Panc1 (cell line): ENCODE results near the gene LBH.

Source experiments
- CTCF ChIP-seq: fragments of 450-650 bp; IDR thresholded peaks from 2 replicates; pipeline ENCODE4 v1.5.1; 2017; ENCODE audit warnings: mild to moderate bottlenecking
- POLR2AphosphoS5 ChIP-seq: IDR thresholded peaks from 2 replicates; pipeline ENCODE4 v1.6.1; 2012; ENCODE audit warnings: mild to moderate bottlenecking, low read depth, low read length, moderate library complexity
- REST ChIP-seq, 2 experiments: IDR thresholded peaks; 2 replicates each; pipeline ENCODE4 v1.6.1; 2011 to 2012; ENCODE audit warnings: low read depth in 2 of 2, control low read depth in 1 of 2, low read length in 1 of 2, mild to moderate bottlenecking in 1 of 2, moderate library complexity in 1 of 2; ENCODE audit not compliant: insufficient read depth in 1 of 2
- SIN3A ChIP-seq: IDR thresholded peaks from 2 replicates; pipeline ENCODE4 v1.6.1; 2012; ENCODE audit warnings: low read depth, mild to moderate bottlenecking, low read length, moderate library complexity, borderline replicate concordance; ENCODE audit not compliant: insufficient read depth
- TCF7L2 ChIP-seq: IDR thresholded peaks from 2 replicates; pipeline ENCODE4 v1.6.1; 2011; ENCODE audit warnings: mild to moderate bottlenecking, low read depth, low read length, inconsistent platforms

GRCh38 chr2:30294133-30294532 lies 62.8 kb downstream of the LBH start:
- TF ChIP-seq CTCF (no peak), SIN3A (no peak), POLR2AphosphoS5 (no peak), REST (IDR thresholded peaks at IDR 0.05; ENCODE audit: insufficient read depth in 1 of 2, low read depth in 2 of 2, low read length in 1 of 2) (no peak), TCF7L2 (no peak)
